Panc1 (cell line): Measurements from ENCODE around the gene CDH15. TPM values are rescaled to one million over a fixed set of nuclear protein-coding genes. Genes with fewer than 3 reads are reported as not detected.

Experiments
- ATAC-seq: fragments of 200-7000 bp; cut with Tn5 transposase; 2 replicates; pipeline ENCODE4 v1.9.1; 2020; ENCODE audit warnings: mild to moderate bottlenecking, moderate library complexity
- BruUV-seq: library from RNA; stranded (reverse); fragments of 400-500 nt; replicated peaks from 2 replicates; lab custom pipeline; 2021; lab: Mats Ljungman, UMichigan
- CTCF ChIA-PET: fragments of 300-600 bp; sonication (Branson Sonifier 250); formaldehyde crosslinking; loops from one replicate; lab custom pipeline; 2022; ENCODE audit warnings: antibody characterized with exemption; lab: Charles Lee
- POLR2A ChIA-PET: fragments of 300-600 bp; sonication (Branson Sonifier 250); formaldehyde crosslinking; loops from one replicate; lab custom pipeline; 2022; ENCODE audit warnings: antibody characterized with exemption; lab: Charles Lee
- DNase-seq: peaks from one replicate; pipeline ENCODE4 v3.0.0-alpha.2; 2010; ENCODE audit warnings: low read depth, low spot score
- H3K27ac ChIP-seq: 2 replicates; pipeline ENCODE4 v1.5.1; 2011; ENCODE audit warnings: mild to moderate bottlenecking, low read length, inconsistent platforms
- H3K27me3 ChIP-seq: fragments of 200-500 bp; sonication (Bioruptor generic); 2 replicates; pipeline ENCODE4 v1.6.0; 2014; ENCODE audit warnings: low read length, inconsistent platforms; ENCODE audit not compliant: control insufficient read depth, insufficient read depth
- H3K36me3 ChIP-seq: fragments of 200-500 bp; sonication (Bioruptor generic); 2 replicates; pipeline ENCODE4 v1.5.1; 2014; ENCODE audit warnings: inconsistent platforms, mild to moderate bottlenecking, low read length, moderate library complexity; ENCODE audit not compliant: control insufficient read depth, insufficient read depth
- H3K4me1 ChIP-seq: 2 replicates; pipeline ENCODE4 v1.5.1; 2011; ENCODE audit warnings: inconsistent platforms, mild to moderate bottlenecking, low read length, moderate library complexity; ENCODE audit not compliant: control insufficient read depth, insufficient read depth
- H3K4me3 ChIP-seq, 2 experiments: 2 replicates each; pipeline ENCODE4 v1.5.1; 2011 to 2012; ENCODE audit warnings: low read depth in 2 of 2, low read length in 2 of 2, mild to moderate bottlenecking in 2 of 2, inconsistent platforms in 1 of 2, moderate library complexity in 1 of 2
- H3K9me3 ChIP-seq: fragments of 200-500 bp; sonication (Bioruptor generic); 2 replicates; pipeline ENCODE4 v1.5.1; 2014; ENCODE audit warnings: low read depth, mild to moderate bottlenecking, inconsistent platforms, low read length, moderate library complexity; ENCODE audit not compliant: control insufficient read depth, insufficient read depth
- POLR2AphosphoS5 ChIP-seq: IDR thresholded peaks from 2 replicates; pipeline ENCODE4 v1.6.1; 2012; ENCODE audit warnings: mild to moderate bottlenecking, low read depth, low read length, moderate library complexity
- SIN3A ChIP-seq: IDR thresholded peaks from 2 replicates; pipeline ENCODE4 v1.6.1; 2012; ENCODE audit warnings: low read depth, mild to moderate bottlenecking, low read length, moderate library complexity, borderline replicate concordance; ENCODE audit not compliant: insufficient read depth
- TCF7L2 ChIP-seq: IDR thresholded peaks from 2 replicates; pipeline ENCODE4 v1.6.1; 2011; ENCODE audit warnings: mild to moderate bottlenecking, low read depth, low read length, inconsistent platforms
- in situ Hi-C: cut with HindIII; loops from 2 replicates; pipeline ENCODE4 v1.10.0; 2016; ENCODE audit warnings: low sequenced_read_pairs, low pct_unique_long_range_greater_than_20kb
- intact Hi-C: fragments of 100-400 bp; cut with micrococcal nuclease; formaldehyde crosslinking; loops from one replicate; pipeline ENCODE4 v1.10.0; 2022; ENCODE audit not compliant: unreplicated experiment
- total RNA-seq: library from RNA; stranded (reverse); gene quantifications from one replicate; pipeline ENCODE4 v1.2.1, GENCODE V29; 2021; ENCODE audit not compliant: unreplicated experiment
- TF ChIP-seq, protein P1 (sequence below), 2 experiments: IDR thresholded peaks; 2 replicates each; pipeline ENCODE4 v1.6.1; 2011 to 2012; ENCODE audit warnings: low read depth in 2 of 2, control low read depth in 1 of 2, low read length in 1 of 2, mild to moderate bottlenecking in 1 of 2, moderate library complexity in 1 of 2; ENCODE audit not compliant: insufficient read depth in 1 of 2
- TF ChIP-seq, protein P2 (sequence below): fragments of 450-650 bp; IDR thresholded peaks from 2 replicates; pipeline ENCODE4 v1.5.1; 2017; ENCODE audit warnings: mild to moderate bottlenecking

Gene CDH15
- total RNA-seq, 1 experiment from 2014 or later = 0.51 TPM

DNA sequence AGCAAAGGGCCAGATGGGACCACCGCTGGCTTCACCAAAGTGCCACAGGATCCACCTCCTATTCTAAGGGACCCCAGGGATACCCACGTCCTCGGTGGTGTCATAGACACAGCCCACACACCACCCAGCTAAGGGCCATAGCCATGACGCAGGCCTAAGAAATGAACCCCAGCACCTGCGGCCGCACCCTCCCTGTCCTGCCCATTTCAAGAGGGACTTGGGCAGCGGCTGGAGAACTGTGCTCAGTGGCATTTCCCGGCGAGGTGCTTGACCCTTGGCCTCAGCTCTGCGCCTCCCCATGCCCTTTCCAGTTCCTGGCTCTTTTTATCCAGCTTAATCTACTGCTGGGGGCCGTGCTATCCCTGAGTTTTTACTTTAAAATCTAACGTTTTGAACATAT is 73.2 kb downstream of the CDH15 start:
- no peaks in the 10 kb centered on the region for H3K27me3 ChIP-seq
- TF ChIP-seq TCF7L2 (no peak), SIN3A (no peak), POLR2AphosphoS5 (no peak)
- TF ChIP-seq, protein P1, sequence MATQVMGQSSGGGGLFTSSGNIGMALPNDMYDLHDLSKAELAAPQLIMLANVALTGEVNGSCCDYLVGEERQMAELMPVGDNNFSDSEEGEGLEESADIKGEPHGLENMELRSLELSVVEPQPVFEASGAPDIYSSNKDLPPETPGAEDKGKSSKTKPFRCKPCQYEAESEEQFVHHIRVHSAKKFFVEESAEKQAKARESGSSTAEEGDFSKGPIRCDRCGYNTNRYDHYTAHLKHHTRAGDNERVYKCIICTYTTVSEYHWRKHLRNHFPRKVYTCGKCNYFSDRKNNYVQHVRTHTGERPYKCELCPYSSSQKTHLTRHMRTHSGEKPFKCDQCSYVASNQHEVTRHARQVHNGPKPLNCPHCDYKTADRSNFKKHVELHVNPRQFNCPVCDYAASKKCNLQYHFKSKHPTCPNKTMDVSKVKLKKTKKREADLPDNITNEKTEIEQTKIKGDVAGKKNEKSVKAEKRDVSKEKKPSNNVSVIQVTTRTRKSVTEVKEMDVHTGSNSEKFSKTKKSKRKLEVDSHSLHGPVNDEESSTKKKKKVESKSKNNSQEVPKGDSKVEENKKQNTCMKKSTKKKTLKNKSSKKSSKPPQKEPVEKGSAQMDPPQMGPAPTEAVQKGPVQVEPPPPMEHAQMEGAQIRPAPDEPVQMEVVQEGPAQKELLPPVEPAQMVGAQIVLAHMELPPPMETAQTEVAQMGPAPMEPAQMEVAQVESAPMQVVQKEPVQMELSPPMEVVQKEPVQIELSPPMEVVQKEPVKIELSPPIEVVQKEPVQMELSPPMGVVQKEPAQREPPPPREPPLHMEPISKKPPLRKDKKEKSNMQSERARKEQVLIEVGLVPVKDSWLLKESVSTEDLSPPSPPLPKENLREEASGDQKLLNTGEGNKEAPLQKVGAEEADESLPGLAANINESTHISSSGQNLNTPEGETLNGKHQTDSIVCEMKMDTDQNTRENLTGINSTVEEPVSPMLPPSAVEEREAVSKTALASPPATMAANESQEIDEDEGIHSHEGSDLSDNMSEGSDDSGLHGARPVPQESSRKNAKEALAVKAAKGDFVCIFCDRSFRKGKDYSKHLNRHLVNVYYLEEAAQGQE (IDR thresholded peaks at IDR 0.05; ENCODE audit: insufficient read depth in 1 of 2, low read depth in 2 of 2, low read length in 1 of 2) = no peak
- TF ChIP-seq, protein P2, sequence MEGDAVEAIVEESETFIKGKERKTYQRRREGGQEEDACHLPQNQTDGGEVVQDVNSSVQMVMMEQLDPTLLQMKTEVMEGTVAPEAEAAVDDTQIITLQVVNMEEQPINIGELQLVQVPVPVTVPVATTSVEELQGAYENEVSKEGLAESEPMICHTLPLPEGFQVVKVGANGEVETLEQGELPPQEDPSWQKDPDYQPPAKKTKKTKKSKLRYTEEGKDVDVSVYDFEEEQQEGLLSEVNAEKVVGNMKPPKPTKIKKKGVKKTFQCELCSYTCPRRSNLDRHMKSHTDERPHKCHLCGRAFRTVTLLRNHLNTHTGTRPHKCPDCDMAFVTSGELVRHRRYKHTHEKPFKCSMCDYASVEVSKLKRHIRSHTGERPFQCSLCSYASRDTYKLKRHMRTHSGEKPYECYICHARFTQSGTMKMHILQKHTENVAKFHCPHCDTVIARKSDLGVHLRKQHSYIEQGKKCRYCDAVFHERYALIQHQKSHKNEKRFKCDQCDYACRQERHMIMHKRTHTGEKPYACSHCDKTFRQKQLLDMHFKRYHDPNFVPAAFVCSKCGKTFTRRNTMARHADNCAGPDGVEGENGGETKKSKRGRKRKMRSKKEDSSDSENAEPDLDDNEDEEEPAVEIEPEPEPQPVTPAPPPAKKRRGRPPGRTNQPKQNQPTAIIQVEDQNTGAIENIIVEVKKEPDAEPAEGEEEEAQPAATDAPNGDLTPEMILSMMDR = no peak
- H3K4me3 ChIP-seq = no peak overlapping the region
- BruUV-seq = no TSS peak
- peaks cover 3% of the 10 kb centered on the region; the same call in 1 of the 2 replicates for H3K9me3 ChIP-seq
- in situ Hi-C loops (no loop called here), intact Hi-C loops (no loop called here)
- DNase-seq (no peak), ATAC-seq (no peak)
- no peak overlapping the region for H3K27ac ChIP-seq
- CTCF ChIA-PET = no interaction called here
- H3K4me1 ChIP-seq = no peaks in the 10 kb centered on the region
- POLR2A ChIA-PET = no interaction called here
- H3K36me3 ChIP-seq = peaks cover 6% of the 10 kb centered on the region; the same call in 1 of the 2 replicates

Other genes with a start within 250 kb of the CDH15 start
- 13.7 TPM for gene CBFA2T3, start 194.5 kb upstream of the CDH15 start, total RNA-seq
- gene ACSF3, start 77.9 kb upstream of the CDH15 start, total RNA-seq = 30.8 TPM
- 4.5 TPM for gene SLC22A31, start 28.8 kb downstream of the CDH15 start, total RNA-seq
- gene ZNF778, start 46.0 kb downstream of the CDH15 start, total RNA-seq = 15.0 TPM